Pancreas (tissue), 10 donors: ENCODE data around the gene MAPKAP1. TPM values are rescaled to one million over a fixed set of nuclear protein-coding genes. Genes with fewer than 3 reads are reported as not detected.

Experiments used
- ATAC-seq, 4 donors: fragments of 200-7000 bp; cut with Tn5 transposase; one replicate each; pipeline versions ENCODE4 v1.8.0 to v1.9.1; 2020; ENCODE audit warnings: mild to moderate bottlenecking in 4 of 4, moderate library complexity in 4 of 4
- DNase-seq, 6 donors: peaks; one replicate each; pipeline ENCODE4 v3.0.0-alpha.2; 2020
- FAIRE-seq: peaks from 2 replicates; lab custom pipeline; 2012; peaks lifted over from hg19 to GRCh38; lab: Jason Lieb, UNC
- H3K27ac ChIP-seq, 4 donors: fragments of 200-600 bp; sonication (generic); 1 replicate in 3 of 4; 2 replicates in 1 of 4; pipeline versions ENCODE4 v1.5.0 to v1.8.0; 2020
- H3K27me3 ChIP-seq, 4 donors: fragments of 200-600 bp; one replicate each; pipeline ENCODE4 v1.8.0; 2021
- H3K36me3 ChIP-seq, 3 donors: fragments of 200-600 bp; sonication (generic) in 1 of 3; one replicate each; pipeline versions ENCODE4 v1.5.0 to v1.8.0; 2020 to 2021
- H3K4me1 ChIP-seq, 3 donors: fragments of 200-600 bp; one replicate each; pipeline ENCODE4 v1.8.0; 2021
- H3K4me3 ChIP-seq, 4 donors: fragments of 200-600 bp; sonication (generic) in 2 of 4; one replicate each; pipeline versions ENCODE4 v1.5.0 to v1.8.0; 2020 to 2021
- H3K9me3 ChIP-seq, 4 donors: fragments of 200-600 bp; one replicate each; pipeline ENCODE4 v1.8.0; 2021
- CTCF ChIP-seq, 4 donors: fragments of 200-600 bp; sonication (generic) in 3 of 4; IDR thresholded peaks; one replicate each; pipeline versions ENCODE4 v1.5.0 to v1.8.0; 2021; ENCODE audit warnings: antibody characterized with exemption in 4 of 4
- WGBS, 2 donors: extraction: QIAGEN DNeasy Blood & Tissue Kit; methylation state at CpG; one replicate each; pipeline ENCODE4 v1.1.7; 2013; 5-methylcytosine and 5-hydroxymethylcytosine counted together
- intact Hi-C, 3 donors: fragments of 100-400 bp; cut with DNase I; formaldehyde crosslinking; loops; one replicate each; pipeline versions ENCODE4 v1.11.1 to v1.14.2; 2022
- polyA plus RNA-seq, 2 donors: library from polyadenylated mRNA; stranded (reverse); fragments of 200-250 nt; gene quantifications; one replicate each; pipeline ENCODE4 v1.2.3, GENCODE V29; 2013
- total RNA-seq, 6 donors: library from RNA; stranded (reverse); fragmentation: NEBNext Ultra II Directional in 4 of 6; extraction: Animal tissue kit (Norgen Biotek cat#: 25700) in 4 of 6; gene quantifications; one replicate each; pipeline versions ENCODE4 v1.2.1 to v1.2.4, GENCODE V29; 2021 to 2023
- donor health status: healthy with polysubstance abuse.
- donor health status: DM: no; HTN: no; CAD: no; lungs with moderate emphysema.
- donor health status: DM: no; HTN: no; CAD: no.
- donor health status: control.
- donor health status: control.
- donor health status: Bipolar disorder and iron deficiency.
- donor health status: DM: yes; HTN: yes; CAD: no.
- donor health status: DM: no; HTN: no; CAD: no.
- donor health status: DM: no; HTN: no; CAD: no.
- donor health status: DM: yes; HTN: yes; CAD: no.

Gene MAPKAP1
- total and polyA plus RNA-seq, 8 donors, result 18.7 to 42.0 (median 30.4) TPM

GRCh38 chr9:125650271-125650737 lies 56.7 kb downstream of the MAPKAP1 start:
- no peaks in the 10 kb centered on the region for H3K27me3 ChIP-seq
- peak overlapping the region in 1 of 4 donors; percentile 47 for H3K27ac ChIP-seq
- H3K36me3 ChIP-seq, result no peaks in the 10 kb centered on the region
- intact Hi-C loops, result no loop called here
- H3K4me1 ChIP-seq, result peaks cover 0 to 4% (median 0%) of the 10 kb centered on the region in 3 donors
- TF ChIP-seq CTCF (IDR thresholded peaks at IDR 0.05), result no peak
- DNase-seq (no peak), ATAC-seq (peak in 2 of 4 donors; percentile 73 to 75), FAIRE-seq (no peak)
- no peaks in the 10 kb centered on the region for H3K9me3 ChIP-seq
- 76% methylated on average over 3 of the region's 3 CpGs for WGBS, 2 donors
- H3K4me3 ChIP-seq, result no peak overlapping the region

- DNase-seq (no peak), ATAC-seq (no peak), FAIRE-seq (no peak)
- 71 to 77% methylated on average over 4 of the region's 4 CpGs for WGBS, 2 donors
- Histone ChIP-seq H3K27me3 (no peaks in the 10 kb centered on the region), H3K4me1 (peaks cover 0 to 4% (median 0%) of the 10 kb centered on the region in 3 donors), H3K27ac (peak overlapping the region in 2 of 4 donors; percentile 26 to 47), H3K4me3 (no peak overlapping the region), H3K36me3 (no peaks in the 10 kb centered on the region), H3K9me3 (no peaks in the 10 kb centered on the region)
- TF ChIP-seq CTCF (IDR thresholded peaks at IDR 0.05), result no peak
- intact Hi-C loops, result no loop called here
These were observed 57.2 kb downstream of the MAPKAP1 start for GRCh38 chr9:125649826-125650225.

- intact Hi-C loops, result no loop called here
- Histone ChIP-seq H3K4me1 (peaks cover 0 to 4% (median 0%) of the 10 kb centered on the region in 3 donors), H3K27me3 (no peaks in the 10 kb centered on the region), H3K4me3 (no peak overlapping the region), H3K36me3 (no peaks in the 10 kb centered on the region), H3K27ac (peak overlapping the region in 2 of 4 donors; percentile 26 to 47), H3K9me3 (no peaks in the 10 kb centered on the region)
- peak in 1 of 6 donors; percentile 16 for DNase-seq
- 66 to 78% methylated on average over 6 of the region's 6 CpGs for WGBS, 2 donors
- peak in 3 of 4 donors; percentile 32 to 81 (median 75) for ATAC-seq
- FAIRE-seq, result no peak
- no peak for TF ChIP-seq CTCF (IDR thresholded peaks at IDR 0.05)
These were observed 57.7 kb downstream of the MAPKAP1 start for GRCh38 chr9:125649315-125649714.

GRCh38 chr9:125648294-125648693 lies 58.7 kb downstream of the MAPKAP1 start:
- ATAC-seq (no peak), DNase-seq (no peak), FAIRE-seq (no peak)
- H3K9me3 ChIP-seq, result no peaks in the 10 kb centered on the region
- no peaks in the 10 kb centered on the region for H3K36me3 ChIP-seq
- no peak for TF ChIP-seq CTCF (IDR thresholded peaks at IDR 0.05)
- no peak overlapping the region for H3K4me3 ChIP-seq
- peaks cover 0 to 4% (median 0%) of the 10 kb centered on the region in 3 donors for H3K4me1 ChIP-seq
- no peaks in the 10 kb centered on the region for H3K27me3 ChIP-seq
- H3K27ac ChIP-seq, result no peak overlapping the region
- WGBS, 2 donors, result 71 to 81% methylated on average over 1 of the region's 1 CpG
- intact Hi-C loops, result no loop called here

- peaks cover 0 to 4% (median 0%) of the 10 kb centered on the region in 3 donors for H3K4me1 ChIP-seq
- intact Hi-C loops, result no loop called here
- ATAC-seq (no peak), FAIRE-seq (no peak), DNase-seq (no peak)
- H3K27ac ChIP-seq, result peak overlapping the region in 2 of 4 donors; percentile 2 to 20
- H3K4me3 ChIP-seq, result no peak overlapping the region
- H3K27me3 ChIP-seq, result no peaks in the 10 kb centered on the region
- WGBS, 2 donors, result 74 to 84% methylated on average over 6 of the region's 6 CpGs
- no peaks in the 10 kb centered on the region for H3K9me3 ChIP-seq
- H3K36me3 ChIP-seq, result no peaks in the 10 kb centered on the region
- no peak for TF ChIP-seq CTCF (IDR thresholded peaks at IDR 0.05)
These were observed 60.3 kb downstream of the MAPKAP1 start for GRCh38 chr9:125646621-125647100.
